ENCODE measurements around the gene ATXN7L3B.

GRCh38 chr12:74499192-74499591 lies 38.4 kb upstream of the ATXN7L3B start:
- TF ChIP-seq, protein P1, sequence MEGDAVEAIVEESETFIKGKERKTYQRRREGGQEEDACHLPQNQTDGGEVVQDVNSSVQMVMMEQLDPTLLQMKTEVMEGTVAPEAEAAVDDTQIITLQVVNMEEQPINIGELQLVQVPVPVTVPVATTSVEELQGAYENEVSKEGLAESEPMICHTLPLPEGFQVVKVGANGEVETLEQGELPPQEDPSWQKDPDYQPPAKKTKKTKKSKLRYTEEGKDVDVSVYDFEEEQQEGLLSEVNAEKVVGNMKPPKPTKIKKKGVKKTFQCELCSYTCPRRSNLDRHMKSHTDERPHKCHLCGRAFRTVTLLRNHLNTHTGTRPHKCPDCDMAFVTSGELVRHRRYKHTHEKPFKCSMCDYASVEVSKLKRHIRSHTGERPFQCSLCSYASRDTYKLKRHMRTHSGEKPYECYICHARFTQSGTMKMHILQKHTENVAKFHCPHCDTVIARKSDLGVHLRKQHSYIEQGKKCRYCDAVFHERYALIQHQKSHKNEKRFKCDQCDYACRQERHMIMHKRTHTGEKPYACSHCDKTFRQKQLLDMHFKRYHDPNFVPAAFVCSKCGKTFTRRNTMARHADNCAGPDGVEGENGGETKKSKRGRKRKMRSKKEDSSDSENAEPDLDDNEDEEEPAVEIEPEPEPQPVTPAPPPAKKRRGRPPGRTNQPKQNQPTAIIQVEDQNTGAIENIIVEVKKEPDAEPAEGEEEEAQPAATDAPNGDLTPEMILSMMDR (IDR thresholded peaks at IDR 0.05), result no peak
- no peak for TF ChIP-seq POLR2A (IDR thresholded peaks at IDR 0.05)
